Spleen (tissue), 7 donors: ENCODE measurements around the gene LARP1.

ENCODE experiments used
- POLR2A ChIP-seq, 3 donors: fragments of 450-650 bp; IDR thresholded peaks; one replicate each; pipeline ENCODE4 v1.5.1; 2017; ENCODE audit warnings: antibody characterized with exemption in 3 of 3, mild to moderate bottlenecking in 1 of 3
- POLR2AphosphoS5 ChIP-seq, 3 donors: sonication (generic); formaldehyde crosslinking; IDR thresholded peaks; one replicate each; pipeline ENCODE4 v1.5.1; 2017; ENCODE audit warnings: antibody characterized with exemption in 3 of 3
- TF ChIP-seq, protein P1 (sequence below), 11 experiments: fragments of 200-600 bp in 7 of 11; fragments of 450-650 bp in 4 of 11; sonication (generic) in 4 of 11; IDR thresholded peaks in 8 of 11; conservative IDR thresholded peaks in 3 of 11; 1 replicate in 7 of 11; 2 replicates in 4 of 11; pipeline versions ENCODE4 v1.4.0 to v1.8.0; 2016 to 2021; ENCODE audit warnings: antibody characterized with exemption in 11 of 11, inconsistent platforms in 4 of 11, mild to moderate bottlenecking in 1 of 11
- donor health status: DM: no; HTN: no; CAD: no; lungs with moderate emphysema.
- donor health status: DM: no; HTN: no; CAD: no.
- donor health status: DM: no; HTN: no; CAD: no.

DNA sequence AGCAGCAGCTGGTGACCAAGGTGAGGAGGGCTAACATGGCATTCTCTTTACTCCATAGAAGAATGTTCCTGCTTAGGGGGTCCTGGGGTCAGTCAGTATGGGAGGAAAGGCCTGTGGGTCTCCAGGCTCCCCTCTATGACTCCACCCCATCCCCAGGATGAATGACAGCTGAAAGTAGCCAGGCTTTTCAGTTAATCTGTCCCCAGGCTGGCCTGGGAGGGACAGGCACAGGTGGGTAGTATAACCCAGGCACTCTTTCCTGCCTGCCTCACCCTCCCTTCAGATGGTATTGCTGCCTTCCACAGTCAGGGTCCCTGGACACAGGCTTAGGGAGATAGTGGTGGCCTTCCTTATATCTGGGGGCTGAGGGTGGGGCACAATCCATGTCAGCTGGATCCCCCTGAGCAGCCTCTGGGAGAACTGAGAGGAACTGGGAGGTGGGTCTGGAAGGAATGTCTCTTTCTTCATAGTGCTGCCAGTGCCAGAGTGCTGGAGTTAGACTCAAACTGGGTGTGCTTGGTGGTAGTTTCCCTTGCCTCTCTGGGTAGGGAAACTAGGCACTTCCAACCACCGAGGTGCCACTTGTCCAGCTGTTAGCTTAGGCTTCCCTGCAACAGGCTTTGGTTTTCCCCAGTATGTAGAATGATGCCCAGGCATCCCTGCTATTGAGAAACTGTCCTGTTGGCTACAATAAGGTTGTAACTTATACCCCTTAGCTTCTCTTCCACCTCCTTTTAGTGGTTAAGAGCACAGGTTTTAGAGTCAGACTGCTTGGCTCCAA lies 27.8 kb downstream of the LARP1 start:
- TF ChIP-seq, protein P1, sequence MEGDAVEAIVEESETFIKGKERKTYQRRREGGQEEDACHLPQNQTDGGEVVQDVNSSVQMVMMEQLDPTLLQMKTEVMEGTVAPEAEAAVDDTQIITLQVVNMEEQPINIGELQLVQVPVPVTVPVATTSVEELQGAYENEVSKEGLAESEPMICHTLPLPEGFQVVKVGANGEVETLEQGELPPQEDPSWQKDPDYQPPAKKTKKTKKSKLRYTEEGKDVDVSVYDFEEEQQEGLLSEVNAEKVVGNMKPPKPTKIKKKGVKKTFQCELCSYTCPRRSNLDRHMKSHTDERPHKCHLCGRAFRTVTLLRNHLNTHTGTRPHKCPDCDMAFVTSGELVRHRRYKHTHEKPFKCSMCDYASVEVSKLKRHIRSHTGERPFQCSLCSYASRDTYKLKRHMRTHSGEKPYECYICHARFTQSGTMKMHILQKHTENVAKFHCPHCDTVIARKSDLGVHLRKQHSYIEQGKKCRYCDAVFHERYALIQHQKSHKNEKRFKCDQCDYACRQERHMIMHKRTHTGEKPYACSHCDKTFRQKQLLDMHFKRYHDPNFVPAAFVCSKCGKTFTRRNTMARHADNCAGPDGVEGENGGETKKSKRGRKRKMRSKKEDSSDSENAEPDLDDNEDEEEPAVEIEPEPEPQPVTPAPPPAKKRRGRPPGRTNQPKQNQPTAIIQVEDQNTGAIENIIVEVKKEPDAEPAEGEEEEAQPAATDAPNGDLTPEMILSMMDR (IDR thresholded peaks at IDR 0.05 in 8 of 11, conservative IDR thresholded peaks at IDR 0.05 in 3 of 11): no peak
- TF ChIP-seq POLR2A (IDR thresholded peaks at IDR 0.05) (no peak), POLR2AphosphoS5 (IDR thresholded peaks at IDR 0.05) (no peak)
